Loucy (cell line): ENCODE data around the gene CADM1.

ENCODE experiments used
- H2AFZ ChIP-seq: fragments of 200-600 bp; sonication (generic); 2 replicates; pipeline ENCODE4 v1.6.0; 2016; ENCODE audit warnings: antibody characterized with exemption, mild to moderate bottlenecking, low read length, moderate library complexity
- H3F3A ChIP-seq: fragments of 200-600 bp; 2 replicates; pipeline ENCODE4 v1.6.0; 2016; ENCODE audit warnings: antibody characterized with exemption, low read depth, mild to moderate bottlenecking
- H3K27me3 ChIP-seq: fragments of 200-600 bp; sonication (generic); 2 replicates; pipeline ENCODE4 v1.6.1; 2014; ENCODE audit warnings: low read length, mild to moderate bottlenecking; ENCODE audit not compliant: insufficient read depth, poor library complexity, severe bottlenecking
- H3K36me3 ChIP-seq: fragments of 200-600 bp; sonication (generic); 2 replicates; pipeline ENCODE4 v1.6.1; 2016; ENCODE audit warnings: low read length; ENCODE audit not compliant: insufficient read depth
- H3K4me1 ChIP-seq: fragments of 200-600 bp; sonication (generic); 2 replicates; pipeline ENCODE4 v1.5.1; 2014; ENCODE audit warnings: low read length, mild to moderate bottlenecking; ENCODE audit not compliant: insufficient read depth, poor library complexity, severe bottlenecking
- H3K4me2 ChIP-seq: fragments of 200-600 bp; sonication (generic); 2 replicates; pipeline ENCODE4 v1.6.0; 2014; ENCODE audit warnings: antibody characterized with exemption, low read length, low read depth, mild to moderate bottlenecking; ENCODE audit not compliant: poor library complexity, severe bottlenecking
- H3K4me3 ChIP-seq: fragments of 200-600 bp; sonication (generic); 2 replicates; pipeline ENCODE4 v1.5.1; 2014; ENCODE audit warnings: low read length, mild to moderate bottlenecking, mixed read lengths; ENCODE audit not compliant: poor library complexity, severe bottlenecking
- H3K79me2 ChIP-seq: fragments of 200-600 bp; sonication (generic); 2 replicates; pipeline ENCODE4 v1.6.1; 2014; ENCODE audit warnings: low read length; ENCODE audit not compliant: insufficient read depth
- H3K9ac ChIP-seq: fragments of 200-600 bp; sonication (generic); 2 replicates; pipeline ENCODE4 v1.6.0; 2014; ENCODE audit warnings: mild to moderate bottlenecking, low read depth, low read length, moderate library complexity; ENCODE audit not compliant: poor library complexity, severe bottlenecking
- H3K9me2 ChIP-seq: fragments of 200-600 bp; sonication (generic); replicated peaks from 2 replicates; pipeline ENCODE4 v1.6.1; 2016; ENCODE audit warnings: low read depth, low read length, mixed read lengths
- H3K9me3 ChIP-seq: fragments of 200-600 bp; sonication (generic); 2 replicates; pipeline ENCODE4 v1.6.1; 2014; ENCODE audit warnings: mild to moderate bottlenecking, antibody characterized with exemption, low read length, low read depth; ENCODE audit not compliant: insufficient read depth
- H4K20me1 ChIP-seq: fragments of 200-600 bp; sonication (generic); 2 replicates; pipeline ENCODE4 v1.6.0; 2014; ENCODE audit warnings: antibody characterized with exemption, low read length, mild to moderate bottlenecking; ENCODE audit not compliant: insufficient read depth, poor library complexity, severe bottlenecking
- EZH2phosphoT487 ChIP-seq: fragments of 200-600 bp; IDR thresholded peaks from 2 replicates; pipeline ENCODE4 v1.6.1; 2018; ENCODE audit warnings: antibody characterized with exemption, mild to moderate bottlenecking, moderate library complexity, borderline replicate concordance
- TF ChIP-seq, protein P1 (sequence below): fragments of 200-600 bp; sonication (generic); conservative IDR thresholded peaks from 2 replicates; pipeline ENCODE4 v1.5.1; 2014; ENCODE audit warnings: mild to moderate bottlenecking, antibody characterized with exemption, low read length

The CADM1 gene

GRCh38 chr11:115257678-115258077 lies 246.5 kb downstream of the CADM1 start:
- peaks cover 11% of the 10 kb centered on the region for H3K4me1 ChIP-seq
- no peak overlapping the region for H3K9ac ChIP-seq
- H3K4me2 ChIP-seq, result no peak overlapping the region
- no peaks in the 10 kb centered on the region for H3K9me2 ChIP-seq
- no peaks in the 10 kb centered on the region for H3K9me3 ChIP-seq
- H4K20me1 ChIP-seq, result no peaks in the 10 kb centered on the region
- no peak overlapping the region for H3K4me3 ChIP-seq
- H2AFZ ChIP-seq, result no peak overlapping the region
- no peaks in the 10 kb centered on the region for H3F3A ChIP-seq
- no peaks in the 10 kb centered on the region for H3K27me3 ChIP-seq
- TF ChIP-seq EZH2phosphoT487, result no peak
- TF ChIP-seq, protein P1, sequence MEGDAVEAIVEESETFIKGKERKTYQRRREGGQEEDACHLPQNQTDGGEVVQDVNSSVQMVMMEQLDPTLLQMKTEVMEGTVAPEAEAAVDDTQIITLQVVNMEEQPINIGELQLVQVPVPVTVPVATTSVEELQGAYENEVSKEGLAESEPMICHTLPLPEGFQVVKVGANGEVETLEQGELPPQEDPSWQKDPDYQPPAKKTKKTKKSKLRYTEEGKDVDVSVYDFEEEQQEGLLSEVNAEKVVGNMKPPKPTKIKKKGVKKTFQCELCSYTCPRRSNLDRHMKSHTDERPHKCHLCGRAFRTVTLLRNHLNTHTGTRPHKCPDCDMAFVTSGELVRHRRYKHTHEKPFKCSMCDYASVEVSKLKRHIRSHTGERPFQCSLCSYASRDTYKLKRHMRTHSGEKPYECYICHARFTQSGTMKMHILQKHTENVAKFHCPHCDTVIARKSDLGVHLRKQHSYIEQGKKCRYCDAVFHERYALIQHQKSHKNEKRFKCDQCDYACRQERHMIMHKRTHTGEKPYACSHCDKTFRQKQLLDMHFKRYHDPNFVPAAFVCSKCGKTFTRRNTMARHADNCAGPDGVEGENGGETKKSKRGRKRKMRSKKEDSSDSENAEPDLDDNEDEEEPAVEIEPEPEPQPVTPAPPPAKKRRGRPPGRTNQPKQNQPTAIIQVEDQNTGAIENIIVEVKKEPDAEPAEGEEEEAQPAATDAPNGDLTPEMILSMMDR, result no peak
- no peaks in the 10 kb centered on the region for H3K36me3 ChIP-seq
- no peaks in the 10 kb centered on the region for H3K79me2 ChIP-seq

DNA sequence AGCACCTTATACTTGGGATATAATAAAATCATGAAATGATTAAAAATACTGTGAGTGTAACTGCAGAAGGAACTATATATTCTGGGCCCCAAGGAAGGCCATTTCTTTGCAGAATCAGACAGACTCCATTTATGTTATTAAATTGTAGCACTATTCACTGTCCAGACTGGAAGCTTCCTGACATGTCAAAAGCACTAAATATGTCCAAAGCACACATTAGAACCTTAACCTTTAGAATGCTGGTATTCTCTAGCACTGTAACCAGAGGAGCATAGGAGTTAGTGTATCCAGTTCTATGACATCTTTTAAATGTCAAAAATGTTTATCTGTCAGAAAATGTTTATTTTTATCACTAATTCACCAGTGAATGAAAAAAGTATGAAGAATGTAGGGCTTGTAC lies 246.9 kb downstream of the CADM1 start:
- H3K36me3 ChIP-seq, result no peaks in the 10 kb centered on the region
- peaks cover 11% of the 10 kb centered on the region for H3K4me1 ChIP-seq
- H3K79me2 ChIP-seq, result no peaks in the 10 kb centered on the region
- H3K9me3 ChIP-seq, result no peaks in the 10 kb centered on the region
- H3F3A ChIP-seq, result no peaks in the 10 kb centered on the region
- TF ChIP-seq, protein P1, result no peak
- TF ChIP-seq EZH2phosphoT487, result no peak
- H3K4me2 ChIP-seq, result no peak overlapping the region
- H3K27me3 ChIP-seq, result no peaks in the 10 kb centered on the region
- H3K9me2 ChIP-seq, result no peaks in the 10 kb centered on the region
- no peak overlapping the region; the same call in 1 of the 2 replicates for H2AFZ ChIP-seq
- no peak overlapping the region for H3K4me3 ChIP-seq
- H4K20me1 ChIP-seq, result no peaks in the 10 kb centered on the region
- H3K9ac ChIP-seq, result no peak overlapping the region

GRCh38 chr11:115256397-115257197 lies 247.6 kb downstream of the CADM1 start:
- Histone ChIP-seq H3K27me3 (no peaks in the 10 kb centered on the region), H3K9ac (peak overlapping the region; percentile 10)

More at GRCh38 chr11:115256397-115257197, 247.6 kb downstream of the CADM1 start:
- Histone ChIP-seq H3K9me2 (no peaks in the 10 kb centered on the region), H3K4me2 (peak overlapping the region; percentile 52), H3F3A (no peaks in the 10 kb centered on the region), H3K4me3 (peak overlapping the region; percentile 5), H3K79me2 (no peaks in the 10 kb centered on the region), H2AFZ (peak overlapping the region; percentile 64), H3K4me1 (peaks cover 11% of the 10 kb centered on the region), H4K20me1 (no peaks in the 10 kb centered on the region), H3K9me3 (no peaks in the 10 kb centered on the region), H3K36me3 (no peaks in the 10 kb centered on the region)
- TF ChIP-seq, protein P1, result no peak
- no peak for TF ChIP-seq EZH2phosphoT487
